ENCODE results near the gene HTR3A.
A peak's percentile ranks its signal among the peaks of the same experiment; 100 is the strongest.

Gene HTR3A

DNA sequence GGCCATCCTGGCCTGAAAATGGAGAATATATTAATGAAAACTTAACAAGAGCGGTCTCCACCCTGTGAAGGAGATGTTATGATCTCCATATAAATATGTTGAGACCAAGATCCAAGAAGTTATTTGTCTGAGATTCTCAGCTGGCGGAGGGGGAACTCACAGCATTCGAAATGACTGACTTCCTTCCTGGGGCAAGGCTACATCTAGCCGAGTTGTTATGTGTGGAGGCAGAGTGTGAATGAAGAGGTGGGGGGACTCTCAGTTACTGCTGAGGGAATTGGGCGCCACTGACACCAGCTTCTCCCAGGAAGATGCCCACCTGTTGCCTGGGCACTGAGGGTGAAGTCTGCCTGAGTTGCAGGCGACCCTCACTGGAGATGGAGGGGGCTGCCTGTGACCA lies 5.9 kb downstream of the HTR3A start:
- DNase-seq: no peak

GRCh38 chr11:113982306-113982705 lies 7.4 kb downstream of the HTR3A start:
- no peak for DNase-seq

DNA sequence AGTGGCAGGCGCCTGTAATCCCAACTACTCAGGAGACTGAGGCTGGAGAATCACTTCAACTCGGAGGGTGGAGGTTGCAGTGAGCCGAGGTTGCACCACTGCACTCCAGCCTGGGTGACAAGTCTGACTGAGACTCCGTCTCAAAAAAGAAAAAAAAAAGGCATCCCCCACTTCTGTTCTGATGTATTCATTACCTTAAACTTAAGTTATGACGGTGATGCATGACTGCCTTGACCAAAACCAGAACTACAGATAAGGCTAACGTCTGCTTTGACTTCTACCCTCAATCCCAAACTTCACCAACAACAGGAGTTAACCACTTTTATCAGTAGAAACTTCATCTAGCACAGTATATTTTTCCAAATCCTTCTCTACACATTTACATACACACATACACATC lies 9.9 kb downstream of the HTR3A start:
- DNase-seq: no peak

- DNase-seq: no peak
Observed at GRCh38 chr11:113985906-113986305, 11.0 kb downstream of the HTR3A start.

GRCh38 chr11:113986351-113987140 lies 11.6 kb downstream of the HTR3A start:
- no peak for DNase-seq

DNA sequence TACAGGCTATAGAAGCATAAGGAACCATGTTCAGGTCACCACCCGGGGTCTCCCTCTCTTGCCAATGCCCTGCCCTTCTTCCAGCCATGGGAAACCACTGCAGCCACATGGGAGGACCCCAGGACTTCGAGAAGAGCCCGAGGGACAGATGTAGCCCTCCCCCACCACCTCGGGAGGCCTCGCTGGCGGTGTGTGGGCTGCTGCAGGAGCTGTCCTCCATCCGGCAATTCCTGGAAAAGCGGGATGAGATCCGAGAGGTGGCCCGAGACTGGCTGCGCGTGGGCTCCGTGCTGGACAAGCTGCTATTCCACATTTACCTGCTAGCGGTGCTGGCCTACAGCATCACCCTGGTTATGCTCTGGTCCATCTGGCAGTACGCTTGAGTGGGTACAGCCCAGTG lies 14.5 kb downstream of the HTR3A start:
- DNase-seq: no peak

- no peak for DNase-seq
Observed at GRCh38 chr11:113989916-113990315, 15.0 kb downstream of the HTR3A start.

- DNase-seq: no peak
Observed at GRCh38 chr11:113991170-113991569, 16.3 kb downstream of the HTR3A start.

DNA sequence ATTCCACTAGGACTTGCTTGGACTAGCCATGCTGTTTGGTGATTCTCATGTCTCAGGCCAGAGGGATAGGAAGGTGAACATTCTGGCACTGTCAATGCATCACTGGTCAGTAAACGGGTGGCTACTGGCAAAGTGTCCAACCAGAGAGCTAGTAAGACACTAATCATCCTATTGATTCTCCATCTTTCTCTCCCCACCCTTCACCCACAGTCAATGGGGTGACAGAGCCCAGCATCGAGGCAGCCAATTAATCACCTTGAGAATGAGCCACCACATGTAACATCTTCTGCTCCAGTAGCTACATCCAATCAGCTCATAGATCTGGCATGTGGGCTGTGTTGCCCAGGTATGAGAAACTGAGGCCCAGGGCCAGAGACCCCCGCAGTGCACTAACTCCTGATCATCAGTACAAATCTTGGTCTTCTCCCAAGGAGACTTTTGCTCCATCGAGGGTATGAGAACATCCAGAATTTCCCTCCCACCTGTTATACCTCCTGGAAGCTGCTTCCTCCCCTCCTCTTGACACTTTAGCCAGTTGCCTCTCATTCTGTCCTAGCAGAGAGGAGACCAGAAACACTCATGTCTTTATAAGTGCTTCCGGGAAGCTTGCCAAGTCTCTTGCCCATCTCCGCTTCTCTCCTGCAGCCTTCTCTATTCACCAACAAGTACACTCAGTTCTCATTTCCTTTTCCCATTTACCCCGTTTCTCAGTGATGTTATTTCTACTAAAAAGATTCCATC lies 17.0 kb downstream of the HTR3A start:
- peak; percentile 86 for DNase-seq

GRCh38 chr11:113992459-113993110 lies 17.7 kb downstream of the HTR3A start:
- peak; percentile 73 for DNase-seq

DNA sequence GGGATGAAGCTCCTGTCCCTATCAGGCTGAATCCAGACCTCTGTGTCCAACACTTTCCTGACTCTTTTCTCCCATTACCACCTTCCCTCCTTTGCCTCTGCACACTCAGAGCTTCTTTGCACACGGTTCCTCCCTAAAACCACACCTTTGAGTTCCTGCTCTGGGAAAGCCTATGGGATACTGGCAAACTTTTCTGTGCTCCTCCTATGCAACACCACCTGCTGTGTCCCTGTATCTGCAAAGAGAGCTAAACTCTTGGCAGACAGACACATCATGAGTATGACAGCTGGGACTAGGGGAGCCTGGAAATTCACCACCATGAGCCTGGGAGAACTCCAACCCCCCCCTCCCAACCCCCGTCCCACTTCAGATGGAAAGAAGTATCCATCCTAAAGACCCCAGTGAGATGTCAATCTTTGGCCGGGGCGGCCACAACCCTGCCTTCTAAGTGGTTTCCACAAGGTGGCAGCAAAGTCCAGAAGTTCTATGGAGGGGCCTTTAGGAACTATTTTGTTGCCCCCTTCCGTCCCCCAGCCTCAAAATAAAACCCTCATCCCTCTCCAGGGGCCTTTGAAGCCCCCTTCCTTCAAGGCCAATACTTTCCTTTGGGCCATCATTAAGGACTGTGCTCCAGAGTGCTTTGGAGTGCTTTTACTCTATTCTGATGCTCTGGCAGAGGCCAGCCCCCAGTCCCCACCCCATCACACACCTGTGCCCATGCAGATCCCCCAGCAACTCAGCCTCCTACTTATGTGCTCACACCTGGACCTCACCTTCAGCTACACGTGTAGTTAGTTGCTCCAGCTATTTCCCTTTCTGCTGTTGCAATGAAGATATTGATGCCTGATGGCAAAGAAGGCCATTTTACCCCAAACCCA lies 19.4 kb downstream of the HTR3A start:
- peak; percentile 19 for DNase-seq

DNA sequence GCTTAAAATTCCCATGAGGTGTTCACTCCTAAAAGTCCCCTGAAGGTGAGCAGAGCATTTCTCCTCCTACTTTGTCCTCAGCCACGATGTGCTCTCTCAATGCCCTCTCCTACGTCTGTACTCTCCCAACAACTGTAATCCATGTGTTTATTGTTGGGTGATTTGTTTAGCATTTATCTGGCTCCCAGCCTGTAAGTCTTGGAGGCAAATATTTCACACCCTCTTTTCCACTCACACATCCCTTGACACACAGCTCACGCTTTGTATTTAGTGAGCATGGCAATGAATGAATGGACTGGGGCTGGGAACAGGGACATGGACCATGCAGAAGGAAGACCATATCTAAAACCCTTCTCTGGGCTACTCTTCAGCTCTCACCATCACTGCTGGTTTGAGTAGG lies 22.6 kb downstream of the HTR3A start:
- no peak for DNase-seq

- no peak for DNase-seq
Observed at GRCh38 chr11:113998574-113998973, 23.7 kb downstream of the HTR3A start.

DNA sequence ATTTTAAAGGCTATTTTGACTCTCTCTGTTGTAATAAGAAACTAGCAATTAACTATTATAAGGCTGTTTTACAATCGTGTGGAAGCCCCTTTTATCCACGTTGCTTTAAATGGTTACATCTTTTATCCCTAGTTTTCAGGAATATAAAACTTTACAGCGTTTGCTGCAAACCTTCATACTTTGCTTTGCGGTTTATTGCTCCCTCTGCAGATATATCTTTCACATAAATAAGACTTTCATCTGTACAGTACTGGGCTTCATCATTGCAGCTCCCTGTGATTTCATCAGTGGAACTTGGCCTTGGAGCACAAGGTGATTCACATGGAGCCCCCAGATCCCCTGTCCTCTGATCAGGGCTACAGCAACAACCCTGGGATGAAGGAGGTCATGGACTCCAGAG lies 25.6 kb downstream of the HTR3A start:
- DNase-seq: no peak

- no peak for DNase-seq
Observed at GRCh38 chr11:114001416-114001815, 26.5 kb downstream of the HTR3A start.

GRCh38 chr11:114008331-114008730 lies 33.4 kb downstream of the HTR3A start:
- DNase-seq: no peak

DNA sequence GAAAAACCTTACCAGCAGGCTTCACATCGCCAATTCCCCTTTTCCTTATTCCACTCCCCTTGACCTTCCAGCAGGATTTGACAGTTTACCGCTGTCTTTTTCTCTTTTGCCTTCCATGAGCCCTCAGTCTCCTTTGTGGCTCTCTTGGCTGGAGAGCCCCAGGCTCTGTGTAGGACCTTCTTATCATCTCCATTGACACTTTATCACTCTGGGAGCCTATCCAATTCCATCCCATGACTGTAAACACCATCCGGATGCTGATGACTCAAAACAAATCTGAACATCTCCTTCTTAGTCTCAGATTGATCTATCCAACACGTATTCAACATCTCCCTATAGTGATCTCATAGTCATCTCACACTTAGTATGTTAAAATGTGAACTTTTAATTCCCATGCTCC lies 36.0 kb downstream of the HTR3A start:
- no peak for DNase-seq

- DNase-seq: no peak
Observed at GRCh38 chr11:114011443-114011842, 36.5 kb downstream of the HTR3A start.

DNA sequence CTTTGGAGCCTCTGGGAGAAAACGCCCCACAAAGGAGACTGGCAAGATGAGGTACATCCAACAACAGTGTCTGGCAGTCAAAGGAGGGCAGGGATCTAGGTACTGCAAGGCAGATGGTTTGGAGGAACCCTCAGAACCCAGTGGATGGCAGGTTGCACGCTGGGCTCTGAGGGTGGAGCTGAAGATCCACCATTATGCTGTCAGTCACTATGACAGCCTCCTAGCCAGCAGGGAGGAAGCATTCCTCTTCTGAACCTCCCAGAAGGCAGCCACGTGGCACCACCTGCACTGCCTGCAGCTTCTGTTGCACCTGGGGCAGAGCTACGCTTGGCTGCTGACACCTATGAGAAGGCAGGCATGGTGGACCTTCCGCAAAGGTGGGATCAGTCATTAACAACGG lies 40.2 kb downstream of the HTR3A start:
- no peak for DNase-seq

DNA sequence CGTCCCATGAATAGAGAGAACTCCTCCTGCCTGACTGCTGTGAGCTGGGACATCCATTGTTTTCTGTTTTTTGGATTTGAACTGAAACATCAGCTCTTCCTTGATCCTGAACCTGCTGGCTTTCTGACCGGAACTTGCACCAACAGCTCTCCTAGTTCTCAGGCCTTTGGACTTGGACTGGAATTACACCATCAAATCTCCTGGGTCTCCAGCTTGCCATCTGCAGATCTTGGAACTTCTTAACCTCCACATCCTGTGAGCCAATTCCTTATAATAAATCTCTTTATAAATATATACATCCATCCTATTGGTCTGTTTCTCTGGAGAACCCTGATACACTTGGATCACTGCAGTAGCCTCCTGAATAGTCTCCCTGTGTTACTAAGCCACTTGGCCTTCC lies 42.1 kb downstream of the HTR3A start:
- no peak for DNase-seq

GRCh38 chr11:114017723-114018122 lies 42.8 kb downstream of the HTR3A start:
- no peak for DNase-seq

GRCh38 chr11:114019046-114019445 lies 44.1 kb downstream of the HTR3A start:
- no peak for DNase-seq

DNA sequence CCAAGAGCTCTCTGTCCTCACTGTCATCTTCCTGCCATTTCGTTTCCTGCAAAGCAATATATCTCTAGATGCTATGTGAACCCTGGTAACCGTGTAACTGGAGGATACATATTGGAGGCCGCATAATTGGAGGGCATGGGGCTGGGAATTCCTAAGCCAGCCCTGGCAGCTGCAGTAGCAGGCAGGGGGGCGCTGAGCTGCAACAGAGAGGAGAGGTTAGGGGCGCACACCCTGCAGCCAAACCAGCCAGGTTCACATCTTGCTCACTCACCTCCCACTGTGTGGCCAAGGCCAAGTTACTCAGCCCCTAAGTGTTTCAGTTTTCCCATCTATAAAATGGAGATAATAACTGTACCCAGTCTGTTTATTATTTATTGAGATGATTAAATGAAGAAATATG lies 44.7 kb downstream of the HTR3A start:
- DNase-seq: no peak

Data from NCI-H1105 (cell line).